Epithelial cell of proximal tubule (primary cell): ENCODE measurements around the gene MRRF. TPM values are rescaled to one million over a fixed set of nuclear protein-coding genes. Genes with fewer than 3 reads are reported as not detected.

ENCODE experiments used
- DNase-seq: peaks from one replicate; pipeline ENCODE4 v3.0.0-alpha.2; 2011; ENCODE audit warnings: low read depth
- H3K4me3 ChIP-seq: 2 replicates; pipeline ENCODE4 v1.5.1; 2011; ENCODE audit warnings: low read depth, mild to moderate bottlenecking, low read length
- CTCF ChIP-seq: conservative IDR thresholded peaks from 2 replicates; pipeline ENCODE4 v1.5.1; 2012; ENCODE audit warnings: low read depth, mild to moderate bottlenecking, low read length
- total RNA-seq: library from RNA; depleted of rRNA; stranded (reverse); fragments of >200 nt; gene quantifications from 2 replicates; pipeline ENCODE4 v1.2.3, GENCODE V29; 2015

Gene MRRF
- total RNA-seq, 1 donor from 2014 or later: 27.3 TPM

- H3K4me3 ChIP-seq: peak overlapping the region; percentile 14
- DNase-seq: no peak
- TF ChIP-seq CTCF: no peak
Measured at GRCh38 chr9:122218935-122219855, 45.5 kb upstream of the MRRF start.

GRCh38 chr9:122219856-122220672 is 44.6 kb upstream of the MRRF start:
- peak overlapping the region; percentile 14 for H3K4me3 ChIP-seq
- no peak for TF ChIP-seq CTCF
- no peak for DNase-seq

GRCh38 chr9:122220673-122221182 is 44.0 kb upstream of the MRRF start:
- TF ChIP-seq CTCF: no peak
- H3K4me3 ChIP-seq: no peak overlapping the region
- DNase-seq: no peak

- DNase-seq: no peak
- no peak overlapping the region for H3K4me3 ChIP-seq
- no peak for TF ChIP-seq CTCF
Measured at GRCh38 chr9:122221183-122221811, 43.4 kb upstream of the MRRF start.

GRCh38 chr9:122222791-122223190 is 41.9 kb upstream of the MRRF start:
- no peak overlapping the region for H3K4me3 ChIP-seq
- DNase-seq: no peak
- TF ChIP-seq CTCF: no peak

GRCh38 chr9:122223435-122223834 is 41.2 kb upstream of the MRRF start:
- DNase-seq: no peak
- no peak overlapping the region for H3K4me3 ChIP-seq
- no peak for TF ChIP-seq CTCF
